ENCODE data around the gene HSF2.

Gene HSF2, protein sequence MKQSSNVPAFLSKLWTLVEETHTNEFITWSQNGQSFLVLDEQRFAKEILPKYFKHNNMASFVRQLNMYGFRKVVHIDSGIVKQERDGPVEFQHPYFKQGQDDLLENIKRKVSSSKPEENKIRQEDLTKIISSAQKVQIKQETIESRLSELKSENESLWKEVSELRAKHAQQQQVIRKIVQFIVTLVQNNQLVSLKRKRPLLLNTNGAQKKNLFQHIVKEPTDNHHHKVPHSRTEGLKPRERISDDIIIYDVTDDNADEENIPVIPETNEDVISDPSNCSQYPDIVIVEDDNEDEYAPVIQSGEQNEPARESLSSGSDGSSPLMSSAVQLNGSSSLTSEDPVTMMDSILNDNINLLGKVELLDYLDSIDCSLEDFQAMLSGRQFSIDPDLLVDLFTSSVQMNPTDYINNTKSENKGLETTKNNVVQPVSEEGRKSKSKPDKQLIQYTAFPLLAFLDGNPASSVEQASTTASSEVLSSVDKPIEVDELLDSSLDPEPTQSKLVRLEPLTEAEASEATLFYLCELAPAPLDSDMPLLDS

DNA sequence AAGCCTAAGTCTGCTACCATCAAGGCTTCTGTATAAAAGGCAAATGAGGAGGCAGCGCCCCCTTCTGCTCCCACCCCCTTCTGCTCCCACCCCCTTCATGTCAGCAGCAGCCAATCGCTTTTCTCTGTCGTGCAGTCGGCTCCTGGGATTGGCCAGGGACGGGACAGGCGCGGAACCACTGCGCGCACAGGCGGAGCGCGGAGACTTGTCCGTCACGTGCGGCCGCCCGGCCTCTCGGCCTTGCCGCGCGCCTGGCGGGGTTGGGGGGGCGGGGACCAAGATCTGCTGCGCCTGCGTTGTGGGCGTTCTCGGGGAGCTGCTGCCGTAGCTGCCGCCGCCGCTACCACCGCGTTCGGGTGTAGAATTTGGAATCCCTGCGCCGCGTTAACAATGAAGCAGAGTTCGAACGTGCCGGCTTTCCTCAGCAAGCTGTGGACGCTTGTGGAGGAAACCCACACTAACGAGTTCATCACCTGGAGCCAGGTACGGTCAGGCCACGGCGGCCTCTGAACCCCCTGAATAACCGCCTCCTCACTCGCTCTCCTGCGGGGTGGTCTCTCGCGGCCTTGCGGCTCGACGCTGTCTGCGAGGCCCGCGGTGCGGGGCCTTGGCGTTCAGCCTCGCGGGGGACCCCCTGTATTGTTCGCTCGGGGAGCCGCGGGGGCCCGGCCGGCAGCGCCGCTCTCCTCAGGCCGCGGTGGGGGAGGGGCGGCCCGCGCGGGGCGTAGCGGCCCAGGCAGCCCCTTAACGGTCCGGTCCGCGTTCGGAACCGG lies at the start of gene HSF2:
Gene HSF2, plus strand, starts transcription at position 305 of the 773 bp plus-strand sequence. Its CDS starts 86 bp downstream, at position 391.
- DNase-seq (ENCODE audit: low read depth) = peak; percentile 100
- H3K4me3 ChIP-seq (ENCODE audit: low read depth, low read length) = peak within 1 kb of the TSS; percentile 94
- TF ChIP-seq, protein P1, sequence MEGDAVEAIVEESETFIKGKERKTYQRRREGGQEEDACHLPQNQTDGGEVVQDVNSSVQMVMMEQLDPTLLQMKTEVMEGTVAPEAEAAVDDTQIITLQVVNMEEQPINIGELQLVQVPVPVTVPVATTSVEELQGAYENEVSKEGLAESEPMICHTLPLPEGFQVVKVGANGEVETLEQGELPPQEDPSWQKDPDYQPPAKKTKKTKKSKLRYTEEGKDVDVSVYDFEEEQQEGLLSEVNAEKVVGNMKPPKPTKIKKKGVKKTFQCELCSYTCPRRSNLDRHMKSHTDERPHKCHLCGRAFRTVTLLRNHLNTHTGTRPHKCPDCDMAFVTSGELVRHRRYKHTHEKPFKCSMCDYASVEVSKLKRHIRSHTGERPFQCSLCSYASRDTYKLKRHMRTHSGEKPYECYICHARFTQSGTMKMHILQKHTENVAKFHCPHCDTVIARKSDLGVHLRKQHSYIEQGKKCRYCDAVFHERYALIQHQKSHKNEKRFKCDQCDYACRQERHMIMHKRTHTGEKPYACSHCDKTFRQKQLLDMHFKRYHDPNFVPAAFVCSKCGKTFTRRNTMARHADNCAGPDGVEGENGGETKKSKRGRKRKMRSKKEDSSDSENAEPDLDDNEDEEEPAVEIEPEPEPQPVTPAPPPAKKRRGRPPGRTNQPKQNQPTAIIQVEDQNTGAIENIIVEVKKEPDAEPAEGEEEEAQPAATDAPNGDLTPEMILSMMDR (conservative IDR thresholded peaks at IDR 0.05; ENCODE audit: low read depth, low read length) = peak; percentile 41

DNA sequence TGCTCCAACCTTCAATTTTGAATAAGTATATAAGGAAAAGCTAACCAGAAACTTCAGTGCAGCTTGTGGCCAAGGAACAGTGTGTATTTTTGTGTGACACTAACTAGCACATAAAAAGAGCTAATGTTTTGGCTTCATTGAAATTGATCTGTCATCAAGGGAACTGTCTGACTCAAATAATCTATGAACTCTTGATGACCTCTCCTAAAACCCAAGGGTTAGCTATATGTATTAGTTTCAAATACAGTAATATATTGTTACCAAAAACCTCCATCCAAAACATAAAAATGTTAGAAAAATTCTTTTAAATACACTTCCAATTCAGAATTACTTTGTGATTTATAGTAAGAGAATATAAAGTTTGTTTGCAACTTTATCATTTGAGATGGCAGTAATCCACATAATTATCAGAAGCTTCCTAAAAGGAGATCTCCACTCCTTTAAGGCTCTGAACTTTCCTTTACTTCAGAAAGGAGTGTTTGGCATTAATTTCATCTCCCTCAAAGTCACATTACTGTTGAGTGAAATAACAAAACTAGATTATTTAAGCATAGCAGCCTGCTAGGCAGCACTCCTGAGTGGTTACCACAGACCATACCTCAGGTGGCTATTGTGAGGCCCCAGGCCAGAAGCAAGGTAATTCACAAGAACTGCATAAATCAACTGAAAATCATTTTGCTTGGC lies 46.3 kb upstream of the HSF2 start:
- no peak for DNase-seq (ENCODE audit: low read depth)
- no peak overlapping the region for H3K4me3 ChIP-seq (ENCODE audit: low read depth, low read length)
- TF ChIP-seq, protein P1 (conservative IDR thresholded peaks at IDR 0.05; ENCODE audit: low read depth, low read length) = no peak

DNA sequence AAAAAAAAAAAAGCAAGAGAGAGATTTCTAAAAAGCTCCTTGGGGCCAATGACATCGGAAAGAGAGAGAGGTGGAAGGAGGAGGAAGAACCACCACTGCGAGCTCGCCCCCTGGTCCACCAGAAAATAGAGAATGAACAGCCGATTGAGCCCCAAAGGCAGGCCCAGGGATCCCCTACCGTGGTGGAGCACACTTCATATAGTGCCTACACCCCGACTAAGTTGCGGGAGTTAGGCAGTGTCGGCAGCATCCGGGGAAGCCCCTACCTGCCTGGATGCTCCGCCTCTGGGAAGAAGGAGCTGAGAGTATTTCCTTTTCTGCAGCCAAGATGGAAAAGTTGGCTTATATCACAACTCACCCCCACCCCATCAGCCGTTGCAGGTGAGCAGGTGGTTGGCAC lies 38.6 kb upstream of the HSF2 start:
- no peak for DNase-seq (ENCODE audit: low read depth)
- TF ChIP-seq, protein P1 (conservative IDR thresholded peaks at IDR 0.05; ENCODE audit: low read depth, low read length) = no peak
- no peak overlapping the region for H3K4me3 ChIP-seq (ENCODE audit: low read depth, low read length)

DNA sequence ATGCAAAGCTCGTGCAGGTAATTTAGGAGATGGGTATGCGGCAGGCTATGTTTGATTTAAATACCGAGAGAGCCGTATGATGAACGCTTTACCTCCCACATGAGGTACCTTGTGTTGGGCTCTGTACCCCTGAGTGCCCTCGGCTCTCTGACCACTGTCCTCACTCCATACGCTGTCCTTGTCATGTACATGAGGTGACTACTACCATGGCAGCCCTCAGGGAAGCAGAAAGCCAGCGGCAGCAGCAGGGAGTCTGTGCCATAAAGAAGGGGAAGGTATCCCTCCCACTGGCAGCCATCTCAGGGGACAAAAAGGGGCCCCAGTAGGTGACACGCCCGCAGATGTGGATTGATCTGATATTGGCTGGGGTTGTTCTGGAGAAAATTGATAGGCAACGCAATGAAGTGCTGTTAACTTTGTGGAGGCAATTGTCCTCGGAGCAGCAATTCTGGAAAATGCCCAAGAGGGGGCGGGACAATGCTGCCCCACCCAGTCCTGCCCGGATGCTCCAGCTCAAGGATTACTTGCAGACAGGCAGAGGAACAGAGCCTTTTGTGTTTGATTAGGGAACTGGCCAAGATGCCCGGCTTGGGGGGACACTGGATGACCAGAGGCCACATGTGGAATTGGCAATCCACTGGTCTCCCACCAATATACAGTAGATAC lies 38.0 kb upstream of the HSF2 start:
- no peak for DNase-seq (ENCODE audit: low read depth)
- TF ChIP-seq, protein P1 (conservative IDR thresholded peaks at IDR 0.05; ENCODE audit: low read depth, low read length) = no peak
- H3K4me3 ChIP-seq (ENCODE audit: low read depth, low read length) = no peak overlapping the region

DNA sequence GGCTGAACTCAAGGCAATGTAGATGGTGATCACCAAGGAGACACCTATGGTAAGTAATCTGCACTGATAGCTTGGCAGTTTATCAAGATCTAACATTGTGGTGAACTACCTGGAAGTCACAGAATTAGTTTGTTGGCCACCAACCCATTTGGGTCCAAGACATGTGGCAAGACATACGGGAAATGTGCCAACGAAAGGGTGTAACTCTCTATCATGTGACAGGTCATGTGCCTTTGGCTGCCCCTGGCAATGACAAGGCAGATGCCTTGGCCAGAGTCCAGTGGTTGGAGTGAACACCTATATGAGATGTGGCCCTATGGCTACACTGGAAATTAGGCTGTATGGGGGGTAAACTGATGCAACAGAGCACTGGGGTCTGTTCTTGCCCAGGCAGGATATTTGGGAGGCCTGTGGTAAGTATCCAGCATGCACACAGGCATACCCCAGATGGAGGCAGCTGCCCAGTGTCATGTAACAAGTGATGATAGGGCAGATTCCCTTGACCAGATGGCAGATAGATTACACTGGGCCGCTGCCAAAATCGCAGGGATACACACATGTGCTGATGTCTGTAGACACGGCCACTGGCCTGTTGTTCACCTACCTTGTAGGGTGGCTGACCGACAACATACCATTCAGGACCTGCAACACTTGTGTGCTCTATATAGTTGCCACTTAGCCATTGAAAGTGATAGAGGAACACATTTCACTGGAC lies 35.5 kb upstream of the HSF2 start:
- no peak overlapping the region for H3K4me3 ChIP-seq (ENCODE audit: low read depth, low read length)
- TF ChIP-seq, protein P1 (conservative IDR thresholded peaks at IDR 0.05; ENCODE audit: low read depth, low read length) = no peak
- DNase-seq (ENCODE audit: low read depth) = no peak

All from choroid plexus epithelial cell (primary cell).